K562 (cell line): Measurements from ENCODE around the gene ABCF2. TPM values are rescaled to one million over a fixed set of nuclear protein-coding genes. Genes with fewer than 3 reads are reported as not detected.

Experiments used
- CC2D1A ChIP-seq: fragments of 450-650 bp; IDR thresholded peaks from 2 replicates; pipeline ENCODE4 v1.6.1; 2017; ENCODE audit warnings: mild to moderate bottlenecking
- CCAR2 ChIP-seq: fragments of 200-400 bp; formaldehyde crosslinking; IDR thresholded peaks from 2 replicates; pipeline ENCODE4 v1.6.1; 2017; ENCODE audit warnings: mild to moderate bottlenecking, low read depth, low read length
- E2F6 ChIP-seq, 2 experiments: IDR thresholded peaks; 2 replicates each; pipeline ENCODE4 v1.6.1; 2011; ENCODE audit warnings: borderline replicate concordance in 1 of 2, control low read depth in 1 of 2, low read depth in 1 of 2, low read length in 1 of 2, mild to moderate bottlenecking in 1 of 2, mixed read lengths in 1 of 2, moderate library complexity in 1 of 2; ENCODE audit not compliant: insufficient read depth in 1 of 2, insufficient read length in 1 of 2, poor library complexity in 1 of 2, severe bottlenecking in 1 of 2; ENCODE audit errors: extremely low read depth in 1 of 2
- FOXA1 ChIP-seq: fragments of 450-650 bp; IDR thresholded peaks from 2 replicates; pipeline ENCODE4 v1.6.1; 2016; ENCODE audit warnings: mild to moderate bottlenecking, borderline replicate concordance
- FOXP1 ChIP-seq: sonication (generic); formaldehyde crosslinking; IDR thresholded peaks from 2 replicates; pipeline ENCODE4 v1.8.0; 2022; ENCODE audit warnings: mild to moderate bottlenecking, missing genetic modification reagents
- GATA2 ChIP-seq: sonication (generic); formaldehyde crosslinking; IDR thresholded peaks from 2 replicates; pipeline ENCODE4 v1.4.0; 2020; ENCODE audit warnings: mild to moderate bottlenecking, missing genetic modification reagents
- HEY1 ChIP-seq: fragments of 250-450 bp; sonication (Bioruptor Pico); IDR thresholded peaks from 2 replicates; pipeline ENCODE4 v1.5.0; 2020; ENCODE audit warnings: mild to moderate bottlenecking, moderate library complexity, borderline replicate concordance
- MEF2D ChIP-seq: conservative IDR thresholded peaks from 2 replicates; pipeline ENCODE4 v1.6.1; 2016; ENCODE audit warnings: low read depth, missing genetic modification characterization, missing compliant biosample characterization
- NCOA6 ChIP-seq: fragments of 450-650 bp; IDR thresholded peaks from 2 replicates; pipeline ENCODE4 v1.6.1; 2017; ENCODE audit warnings: mild to moderate bottlenecking
- NRF1 ChIP-seq, 2 experiments: fragments of 450-650 bp; IDR thresholded peaks in 1 of 2; conservative IDR thresholded peaks in 1 of 2; 2 replicates each; pipeline ENCODE4 v1.6.1; 2014; ENCODE audit warnings: mild to moderate bottlenecking in 2 of 2
- RBBP5 ChIP-seq: fragments of 200-600 bp; sonication (generic); IDR thresholded peaks from 2 replicates; pipeline ENCODE4 v1.6.1; 2012; ENCODE audit warnings: borderline replicate concordance, mild to moderate bottlenecking, low read length, control low read depth, inconsistent platforms; ENCODE audit not compliant: insufficient read depth, poor library complexity, severe bottlenecking
- RBM22 ChIP-seq: fragments of 200-400 bp; formaldehyde crosslinking; IDR thresholded peaks from 2 replicates; pipeline ENCODE4 v1.6.1; 2018; ENCODE audit warnings: low read length, low read depth; ENCODE audit not compliant: poor library complexity, severe bottlenecking
- SETDB1 ChIP-seq: IDR thresholded peaks from one replicate; pipeline ENCODE4 v1.6.1; 2012; ENCODE audit warnings: low read length, control low read depth, inconsistent platforms
- SRSF1 ChIP-seq: fragments of 200-400 bp; formaldehyde crosslinking; IDR thresholded peaks from 2 replicates; pipeline ENCODE4 v1.6.1; 2017; ENCODE audit warnings: mild to moderate bottlenecking, low read depth, low read length, moderate library complexity
- ZNF197 ChIP-seq: fragments of 200-800 bp; sonication (Bioruptor generic); IDR thresholded peaks from 2 replicates; pipeline ENCODE4 v1.6.1; 2016; ENCODE audit warnings: low read depth, missing genetic modification characterization, missing compliant biosample characterization
- ZNF668 ChIP-seq: fragments of 250-450 bp; sonication (Bioruptor Pico); IDR thresholded peaks from 2 replicates; pipeline ENCODE4 v1.8.0; 2022; ENCODE audit warnings: mild to moderate bottlenecking, inconsistent platforms
- ZNF766 ChIP-seq: fragments of 200-800 bp; sonication (Bioruptor generic); conservative IDR thresholded peaks from 2 replicates; pipeline ENCODE4 v1.6.1; 2016; ENCODE audit warnings: missing genetic modification characterization, missing compliant biosample characterization
- polyA plus RNA-seq, 8 experiments: library from polyadenylated mRNA; depleted of rRNA in 4 of 8; stranded (reverse) in 5 of 8; unstranded in 3 of 8; fragments of >200 nt; fragmentation: Nextera tagmentation in 2 of 8; fragmentation: Illumina TruSeq in 1 of 8; extraction: Ambion mirVana in 2 of 8; extraction: Trizol in 1 of 8; gene quantifications; 2 replicates each; pipeline versions ENCODE4 v1.2.1 to v1.2.3, GENCODE V29; 2011 to 2014; ENCODE audit warnings: inconsistent platforms in 1 of 8, missing spikeins in 1 of 8
- total RNA-seq, 7 experiments: library from RNA; depleted of rRNA in 6 of 7; stranded (reverse); fragments of >200 nt in 6 of 7; fragmentation: Illumina TruSeq in 2 of 7; extraction: Trizol in 2 of 7; gene quantifications; 2 replicates each; pipeline versions ENCODE4 v1.2.1 to v1.2.3, GENCODE V29; 2011 to 2021; ENCODE audit warnings: low replicate concordance in 1 of 7

Gene ABCF2
- total and polyA plus RNA-seq, 9 of the 15 experiments (the other 6 are each of a cell fraction or from before 2014, with no cell fraction given), result 62.1 to 224 (median 113) TPM

- TF ChIP-seq E2F6 (IDR thresholded peaks at IDR 0.05; ENCODE audit: borderline replicate concordance in 1 of 2, extremely low read depth in 1 of 2, insufficient read depth in 1 of 2, insufficient read length in 1 of 2, low read depth in 1 of 2, low read length in 1 of 2, poor library complexity in 1 of 2, severe bottlenecking in 1 of 2) (no peak), RBBP5 (no peak), NRF1 (conservative IDR thresholded peaks at IDR 0.05 in 1 of 2, IDR thresholded peaks at IDR 0.05 in 1 of 2) (peak; percentile 25 to 51; a peak in 1 of 4 replicates), FOXP1 (no peak), SETDB1 (no peak), GATA2 (CRISPR knock-in tag) (no peak), CCAR2 (no peak), SRSF1 (no peak), MEF2D (no peak), RBM22 (no peak), CC2D1A (no peak), ZNF197 (CRISPR knock-in tag) (no peak), NCOA6 (no peak), ZNF668 (CRISPR knock-in tag) (no peak), ZNF766 (CRISPR knock-in tag) (0 out of 2 replicates have a peak, but pooled peaks have one; percentile 11), HEY1 (no peak), FOXA1 (no peak)
- TF ChIP-seq, all 486 proteins: peak for 5
Observed at GRCh38 chr7:151272405-151272804, 45.4 kb upstream of the ABCF2 start (continued).
